OCI-LY7 (cell line): ENCODE data around the gene PIERCE2. TPM values are rescaled to one million over a fixed set of nuclear protein-coding genes. Genes with fewer than 3 reads are reported as not detected.
A peak's percentile ranks its signal among the peaks of the same experiment; 100 is the strongest.

ENCODE experiments used
- BruUV-seq: library from RNA; stranded (reverse); fragments of 400-500 nt; replicated peaks from 2 replicates; lab custom pipeline; 2021; lab: Mats Ljungman, UMichigan
- CTCF ChIA-PET: fragments of 300-600 bp; sonication (Branson Sonifier 250); formaldehyde crosslinking; loops from one replicate; lab custom pipeline; 2022; ENCODE audit warnings: antibody characterized with exemption; ENCODE audit not compliant: unreplicated experiment; lab: Charles Lee
- POLR2A ChIA-PET: fragments of 300-600 bp; sonication (Branson Sonifier 250); formaldehyde crosslinking; loops from one replicate; lab custom pipeline; 2022; ENCODE audit warnings: antibody characterized with exemption; lab: Charles Lee
- DNase-seq: peaks from one replicate; pipeline ENCODE4 v3.0.0-alpha.2; 2015; ENCODE audit warnings: low spot score
- H2AFZ ChIP-seq: fragments of 200-600 bp; sonication (generic), shearing (Covaris generic); 2 replicates; pipeline ENCODE4 v1.6.1; 2014; ENCODE audit warnings: mild to moderate bottlenecking, antibody characterized with exemption, low read length, moderate library complexity
- H3K27ac ChIP-seq: fragments of 200-600 bp; sonication (generic); 2 replicates; pipeline ENCODE4 v1.5.1; 2014; ENCODE audit warnings: mixed run types, low read depth, mild to moderate bottlenecking, moderate library complexity, low read length, inconsistent platforms; ENCODE audit not compliant: poor library complexity, severe bottlenecking
- H3K36me3 ChIP-seq: fragments of 200-600 bp; sonication (generic); 2 replicates; pipeline ENCODE4 v1.6.1; 2014; ENCODE audit warnings: mild to moderate bottlenecking, antibody characterized with exemption, low read length, moderate library complexity, mixed read lengths; ENCODE audit not compliant: insufficient read depth
- H3K4me1 ChIP-seq: fragments of 200-600 bp; sonication (generic); 2 replicates; pipeline ENCODE4 v1.5.1; 2014; ENCODE audit warnings: mild to moderate bottlenecking, low read length; ENCODE audit not compliant: insufficient read depth, poor library complexity, severe bottlenecking
- H3K4me2 ChIP-seq: fragments of 200-600 bp; sonication (generic); 2 replicates; pipeline ENCODE4 v1.6.1; 2014; ENCODE audit warnings: mild to moderate bottlenecking, low read length
- H3K4me3 ChIP-seq: fragments of 200-600 bp; sonication (generic); 2 replicates; pipeline ENCODE4 v1.5.1; 2014; ENCODE audit warnings: mild to moderate bottlenecking, low read depth, low read length; ENCODE audit not compliant: poor library complexity, severe bottlenecking
- H3K79me2 ChIP-seq: fragments of 200-600 bp; sonication (generic); 2 replicates; pipeline ENCODE4 v1.6.1; 2016; ENCODE audit warnings: low read depth, mild to moderate bottlenecking, low read length, moderate library complexity, mixed read lengths; ENCODE audit not compliant: insufficient read depth
- H3K9me2 ChIP-seq: fragments of 200-600 bp; sonication (generic); 2 replicates; pipeline ENCODE4 v1.6.1; 2016; ENCODE audit warnings: mild to moderate bottlenecking, low read length, mixed read lengths; ENCODE audit not compliant: insufficient read depth
- H3K9me3 ChIP-seq: fragments of 200-600 bp; sonication (generic); 2 replicates; pipeline ENCODE4 v1.6.1; 2014; ENCODE audit warnings: mild to moderate bottlenecking, mixed run types, low read length, mixed read lengths
- H4K20me1 ChIP-seq: fragments of 200-600 bp; sonication (generic); 2 replicates; pipeline ENCODE4 v1.6.1; 2014; ENCODE audit warnings: mild to moderate bottlenecking, antibody characterized with exemption, low read length, moderate library complexity, mixed read lengths; ENCODE audit not compliant: insufficient read depth
- EZH2phosphoT487 ChIP-seq: fragments of 200-600 bp; sonication (generic); IDR thresholded peaks from 2 replicates; pipeline ENCODE4 v1.6.1; 2018; ENCODE audit warnings: low read depth, borderline replicate concordance, mild to moderate bottlenecking, mixed run types, antibody characterized with exemption, low read length, moderate library complexity, mixed read lengths
- intact Hi-C: fragments of 100-400 bp; cut with micrococcal nuclease; formaldehyde crosslinking; loops from one replicate; pipeline ENCODE4 v1.10.0; 2022; ENCODE audit not compliant: unreplicated experiment
- total RNA-seq, 2 experiments: library from RNA; depleted of rRNA in 1 of 2; stranded (reverse); fragments of >200 nt in 1 of 2; shearing (Covaris generic) in 1 of 2; gene quantifications; 2 replicates each; pipeline ENCODE4 v1.2.3, GENCODE V29; 2014 to 2022
- TF ChIP-seq, protein P1 (sequence below): fragments of 200-600 bp; sonication (generic); conservative IDR thresholded peaks from 2 replicates; pipeline ENCODE4 v1.5.1; 2014; ENCODE audit warnings: mild to moderate bottlenecking, antibody characterized with exemption, low read length, moderate library complexity, mixed read lengths

The PIERCE2 gene
- total RNA-seq, 2 experiments from 2014 or later, result 1.3 to 2.1 TPM

DNA sequence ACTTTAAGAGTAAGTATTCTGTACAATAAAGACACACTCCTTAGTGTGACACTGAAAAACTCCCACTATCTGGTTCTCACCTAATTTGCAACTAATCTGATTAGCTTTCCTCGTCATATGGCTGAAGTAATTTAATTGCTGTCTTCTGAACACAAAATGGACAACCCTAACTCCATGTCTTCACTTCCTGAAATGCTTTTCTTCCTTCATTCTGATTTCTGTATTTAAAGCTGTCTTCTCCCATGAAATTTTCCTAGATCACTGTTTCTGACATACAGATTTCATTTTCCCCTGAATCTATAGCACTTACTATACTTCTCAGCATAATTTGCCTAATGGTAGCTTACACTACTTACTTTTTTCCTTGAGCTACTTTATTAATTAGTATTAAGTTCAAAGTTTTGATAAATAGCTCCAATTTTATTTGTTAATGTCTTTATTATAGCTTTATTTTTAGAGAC is 6.5 kb upstream of the PIERCE2 start:
- H2AFZ ChIP-seq, result no peak overlapping the region
- H3K4me3 ChIP-seq, result no peak overlapping the region
- TF ChIP-seq, protein P1, sequence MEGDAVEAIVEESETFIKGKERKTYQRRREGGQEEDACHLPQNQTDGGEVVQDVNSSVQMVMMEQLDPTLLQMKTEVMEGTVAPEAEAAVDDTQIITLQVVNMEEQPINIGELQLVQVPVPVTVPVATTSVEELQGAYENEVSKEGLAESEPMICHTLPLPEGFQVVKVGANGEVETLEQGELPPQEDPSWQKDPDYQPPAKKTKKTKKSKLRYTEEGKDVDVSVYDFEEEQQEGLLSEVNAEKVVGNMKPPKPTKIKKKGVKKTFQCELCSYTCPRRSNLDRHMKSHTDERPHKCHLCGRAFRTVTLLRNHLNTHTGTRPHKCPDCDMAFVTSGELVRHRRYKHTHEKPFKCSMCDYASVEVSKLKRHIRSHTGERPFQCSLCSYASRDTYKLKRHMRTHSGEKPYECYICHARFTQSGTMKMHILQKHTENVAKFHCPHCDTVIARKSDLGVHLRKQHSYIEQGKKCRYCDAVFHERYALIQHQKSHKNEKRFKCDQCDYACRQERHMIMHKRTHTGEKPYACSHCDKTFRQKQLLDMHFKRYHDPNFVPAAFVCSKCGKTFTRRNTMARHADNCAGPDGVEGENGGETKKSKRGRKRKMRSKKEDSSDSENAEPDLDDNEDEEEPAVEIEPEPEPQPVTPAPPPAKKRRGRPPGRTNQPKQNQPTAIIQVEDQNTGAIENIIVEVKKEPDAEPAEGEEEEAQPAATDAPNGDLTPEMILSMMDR, result no peak
- no peak for TF ChIP-seq EZH2phosphoT487
- H3K79me2 ChIP-seq, result peaks cover 30% of the 10 kb centered on the region; the same call in 1 of the 2 replicates
- no peaks in the 10 kb centered on the region for H3K9me3 ChIP-seq
- ChIA-PET POLR2A (interaction anchor here (0.6 to 2.0 kb wide), 7 partner anchors 11 to 447 kb away, joined by 3 to 14 read pairs (median 3); partner anchors contain the start of genes PIGB and PIGBOS1), CTCF (no interaction called here)
- H3K36me3 ChIP-seq, result 0 out of 2 replicates have a peak, but pooled peaks cover 2% of the 10 kb centered on the region
- peaks cover 47% of the 10 kb centered on the region for H3K4me1 ChIP-seq
- no peak overlapping the region for H3K27ac ChIP-seq
- no peaks in the 10 kb centered on the region for H3K9me2 ChIP-seq
- H3K4me2 ChIP-seq, result 0 out of 2 replicates have a peak overlapping the region, but pooled peaks have one; percentile 79
- BruUV-seq, result no TSS peak
- no peak for DNase-seq
- no peaks in the 10 kb centered on the region for H4K20me1 ChIP-seq
- intact Hi-C loops, result loop anchor here (2.0 kb wide), 1 partner anchor 83 kb away; the partner anchor contains the start of genes PIGB and PIGBOS1

DNA sequence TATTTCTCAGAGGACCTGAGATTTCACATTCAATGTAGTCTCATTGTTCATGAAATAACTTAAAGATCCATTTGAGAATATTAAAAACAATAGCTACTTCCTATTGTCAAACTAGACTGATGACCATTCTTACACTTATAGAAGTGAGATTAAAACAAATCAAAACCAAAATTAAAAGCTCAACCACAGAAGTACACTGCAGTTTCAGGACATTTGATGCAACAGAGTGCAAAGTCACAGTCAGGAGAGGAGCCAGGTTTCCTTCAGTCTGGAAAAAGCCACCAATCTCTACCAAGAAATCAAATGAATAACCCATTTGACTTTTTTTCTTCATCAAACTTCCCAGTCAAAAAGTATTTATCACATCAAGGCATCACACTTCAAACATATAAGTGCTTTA is 5.6 kb upstream of the PIERCE2 start:
- ChIA-PET CTCF (no interaction called here), POLR2A (interaction anchor here (0.7 to 2.0 kb wide), 6 partner anchors 11 to 1736 kb away, joined by 3 to 14 read pairs (median 3); partner anchors contain the start of genes MNS1, PIGB and PIGBOS1)
- TF ChIP-seq EZH2phosphoT487, result no peak
- TF ChIP-seq, protein P1, result no peak
- H2AFZ ChIP-seq, result peak overlapping the region; percentile 77; the same call in 1 of the 2 replicates
- H3K36me3 ChIP-seq, result 0 out of 2 replicates have a peak, but pooled peaks cover 2% of the 10 kb centered on the region
- peak; percentile 12 for DNase-seq
- no peaks in the 10 kb centered on the region for H3K9me2 ChIP-seq
- no peaks in the 10 kb centered on the region for H4K20me1 ChIP-seq
- H3K4me2 ChIP-seq, result peak overlapping the region; percentile 79
- no TSS peak for BruUV-seq
- H3K27ac ChIP-seq, result peak overlapping the region; percentile 67
- no peaks in the 10 kb centered on the region for H3K9me3 ChIP-seq
- H3K4me1 ChIP-seq, result peaks cover 54% of the 10 kb centered on the region
- H3K79me2 ChIP-seq, result peaks cover 36% of the 10 kb centered on the region; the same call in 1 of the 2 replicates
- peak overlapping the region; percentile 50 for H3K4me3 ChIP-seq
- intact Hi-C loops, result loop anchor here (2.0 kb wide), 1 partner anchor 84 kb away; the partner anchor contains the start of genes PIGB and PIGBOS1

DNA sequence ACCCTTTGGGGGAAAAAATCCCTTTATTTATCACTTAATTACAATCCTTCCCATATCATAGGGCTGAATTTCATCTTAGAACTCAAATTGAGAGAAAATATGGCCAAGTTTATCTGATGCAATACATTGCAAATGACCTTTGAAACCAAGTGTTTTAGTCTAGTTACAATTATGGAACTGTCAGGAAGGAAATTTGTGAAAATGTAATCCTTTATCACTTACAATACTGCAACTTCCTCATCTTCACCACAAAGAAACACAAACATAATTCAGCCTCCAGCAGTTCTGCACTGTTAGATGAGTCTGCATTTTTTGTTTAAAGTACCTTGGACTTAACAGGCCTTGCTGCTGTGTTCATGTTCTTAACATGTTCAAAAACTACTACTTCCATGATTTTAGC is 4.8 kb upstream of the PIERCE2 start:
- BruUV-seq, result no TSS peak
- H3K9me3 ChIP-seq, result no peaks in the 10 kb centered on the region
- POLR2A ChIA-PET, result no interaction called here
- H3K4me2 ChIP-seq, result peak overlapping the region; percentile 79
- CTCF ChIA-PET, result no interaction called here
- peak; percentile 61 for DNase-seq
- H3K27ac ChIP-seq, result peak overlapping the region; percentile 67
- 0 out of 2 replicates have a peak, but pooled peaks cover 2% of the 10 kb centered on the region for H3K36me3 ChIP-seq
- peak overlapping the region; percentile 77; the same call in 1 of the 2 replicates for H2AFZ ChIP-seq
- intact Hi-C loops, result loop anchor here (2.0 kb wide), 1 partner anchor 85 kb away; the partner anchor contains the start of genes PIGB and PIGBOS1
- H3K9me2 ChIP-seq, result no peaks in the 10 kb centered on the region
- no peaks in the 10 kb centered on the region for H4K20me1 ChIP-seq
- H3K4me1 ChIP-seq, result peaks cover 54% of the 10 kb centered on the region
- peaks cover 36% of the 10 kb centered on the region; the same call in 1 of the 2 replicates for H3K79me2 ChIP-seq
- H3K4me3 ChIP-seq, result peak overlapping the region; percentile 50
- TF ChIP-seq EZH2phosphoT487, result no peak
- TF ChIP-seq, protein P1, result no peak
